Endothelial cell of umbilical vein (primary cell): ENCODE results near the gene MBD3.
A peak's percentile ranks its signal among the peaks of the same experiment; 100 is the strongest.

ENCODE experiments used
- EZH2 ChIP-seq: IDR thresholded peaks from 2 replicates; pipeline ENCODE4 v1.6.1; 2012; ENCODE audit warnings: borderline replicate concordance, low read depth, mild to moderate bottlenecking, moderate library complexity, low read length, inconsistent platforms; ENCODE audit not compliant: severe bottlenecking
- FOS ChIP-seq: IDR thresholded peaks from 2 replicates; pipeline ENCODE4 v1.6.1; 2011; ENCODE audit warnings: mild to moderate bottlenecking, low read length, moderate library complexity, borderline replicate concordance; ENCODE audit not compliant: insufficient read depth
- POLR2A ChIP-seq: IDR thresholded peaks from 2 replicates; pipeline ENCODE4 v1.6.1; 2012; ENCODE audit warnings: low read depth, mild to moderate bottlenecking, control low read depth, low read length
- POLR2AphosphoS5 ChIP-seq: IDR thresholded peaks from 2 replicates; pipeline ENCODE4 v1.6.1; 2012; ENCODE audit warnings: low read depth, mild to moderate bottlenecking, control low read depth, low read length, moderate library complexity; ENCODE audit not compliant: insufficient read depth
- TF ChIP-seq, protein P1 (sequence below), 2 donors: IDR thresholded peaks; 1 replicate in 1 of 2; 2 replicates in 1 of 2; pipeline ENCODE4 v1.5.1; 2011; ENCODE audit warnings: low read length in 2 of 2, mild to moderate bottlenecking in 2 of 2, moderate library complexity in 2 of 2, control low read depth in 1 of 2, inconsistent platforms in 1 of 2, low read depth in 1 of 2; ENCODE audit not compliant: insufficient read depth in 1 of 2; ENCODE audit errors: extremely low read depth in 1 of 2

DNA sequence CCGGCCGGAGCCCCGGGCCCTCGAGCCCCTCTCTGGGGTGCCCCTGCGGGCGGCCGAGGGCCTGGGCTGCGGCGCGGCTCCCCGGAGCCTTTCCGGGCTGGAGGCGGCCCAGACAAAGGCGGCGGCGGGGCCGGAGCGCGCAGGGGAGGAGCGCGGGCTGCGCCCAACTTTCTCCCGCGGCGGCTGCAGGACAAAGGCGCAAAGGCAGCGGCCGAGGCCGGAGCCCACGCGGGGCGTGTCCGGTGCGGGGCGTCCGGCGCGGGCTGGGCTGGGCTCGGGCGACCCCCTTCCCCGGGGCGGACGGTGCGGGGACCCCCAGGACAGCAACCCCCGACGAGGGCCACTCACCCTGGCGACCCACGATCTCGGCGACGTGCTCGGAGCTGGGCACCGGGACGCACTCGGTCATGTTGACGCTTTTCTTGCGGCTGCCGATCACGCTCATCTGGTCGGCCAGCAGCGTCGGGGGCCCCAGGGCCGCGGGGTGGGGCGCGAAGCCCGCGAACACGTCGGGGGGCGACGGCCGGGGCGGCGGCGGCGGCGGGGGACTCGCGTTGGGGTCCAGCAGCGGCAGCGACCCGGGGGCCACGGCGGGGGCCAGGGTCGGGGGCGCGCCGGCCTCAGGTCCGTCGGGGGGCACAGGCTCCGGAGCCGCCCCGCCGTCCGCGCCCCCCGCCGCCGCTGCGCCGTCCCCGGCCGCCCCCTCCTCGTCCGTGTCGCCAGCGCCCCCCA is 25.4 kb downstream of the MBD3 start:
- TF ChIP-seq, protein P1, sequence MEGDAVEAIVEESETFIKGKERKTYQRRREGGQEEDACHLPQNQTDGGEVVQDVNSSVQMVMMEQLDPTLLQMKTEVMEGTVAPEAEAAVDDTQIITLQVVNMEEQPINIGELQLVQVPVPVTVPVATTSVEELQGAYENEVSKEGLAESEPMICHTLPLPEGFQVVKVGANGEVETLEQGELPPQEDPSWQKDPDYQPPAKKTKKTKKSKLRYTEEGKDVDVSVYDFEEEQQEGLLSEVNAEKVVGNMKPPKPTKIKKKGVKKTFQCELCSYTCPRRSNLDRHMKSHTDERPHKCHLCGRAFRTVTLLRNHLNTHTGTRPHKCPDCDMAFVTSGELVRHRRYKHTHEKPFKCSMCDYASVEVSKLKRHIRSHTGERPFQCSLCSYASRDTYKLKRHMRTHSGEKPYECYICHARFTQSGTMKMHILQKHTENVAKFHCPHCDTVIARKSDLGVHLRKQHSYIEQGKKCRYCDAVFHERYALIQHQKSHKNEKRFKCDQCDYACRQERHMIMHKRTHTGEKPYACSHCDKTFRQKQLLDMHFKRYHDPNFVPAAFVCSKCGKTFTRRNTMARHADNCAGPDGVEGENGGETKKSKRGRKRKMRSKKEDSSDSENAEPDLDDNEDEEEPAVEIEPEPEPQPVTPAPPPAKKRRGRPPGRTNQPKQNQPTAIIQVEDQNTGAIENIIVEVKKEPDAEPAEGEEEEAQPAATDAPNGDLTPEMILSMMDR (IDR thresholded peaks at IDR 0.05; ENCODE audit: extremely low read depth in 1 of 2, insufficient read depth in 1 of 2, low read depth in 1 of 2, low read length in 2 of 2), result no peak
- TF ChIP-seq POLR2A (peak; percentile 30), POLR2AphosphoS5 (peak; percentile 30), FOS (no peak), EZH2 (no peak)
